HG03108 (cell line): ENCODE results near the gene PLXNA3.
"Not testable (repeated sequence)": the region's sequence is repeated elsewhere in the genome, so short reads cannot be mapped to it uniquely, and the experiment has no call there.

ENCODE experiments used
- ATAC-seq: cut with Tn5 transposase; IDR thresholded peaks from one replicate; pipeline ENCODE4 v1.9.1; 2021; ENCODE audit warnings: moderate library complexity; ENCODE audit not compliant: unreplicated experiment

The PLXNA3 gene

GRCh38 chrX:154495472-154495922, 37.4 kb downstream of the PLXNA3 start:
- no peak for ATAC-seq

DNA sequence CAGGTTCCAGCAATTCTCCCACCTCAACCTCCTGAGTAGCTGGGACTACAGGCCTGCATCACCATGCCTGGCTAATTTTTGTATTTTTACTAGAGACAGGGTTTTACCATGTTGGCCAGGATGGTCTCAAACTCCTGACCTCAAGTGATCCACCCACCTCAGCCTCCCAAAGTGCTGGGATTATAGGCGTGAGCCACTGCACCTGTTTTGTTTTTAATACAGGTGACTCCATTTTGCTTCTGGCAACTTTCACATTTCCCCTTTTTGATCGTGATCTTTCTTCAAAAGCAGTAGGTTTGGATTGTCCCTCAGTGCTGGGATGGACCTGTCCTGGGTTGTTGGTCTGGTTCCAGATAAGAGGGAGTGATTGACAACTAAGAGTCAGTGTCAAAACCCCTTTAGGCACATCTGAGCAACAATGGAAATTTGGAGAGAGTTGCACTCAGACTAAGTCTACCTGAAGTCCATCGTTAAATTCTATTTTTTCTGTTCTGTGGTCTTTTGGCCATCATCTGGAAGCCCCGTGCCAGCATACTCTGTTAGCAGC, 38.6 kb downstream of the PLXNA3 start:
- not testable (repeated sequence) for ATAC-seq

DNA sequence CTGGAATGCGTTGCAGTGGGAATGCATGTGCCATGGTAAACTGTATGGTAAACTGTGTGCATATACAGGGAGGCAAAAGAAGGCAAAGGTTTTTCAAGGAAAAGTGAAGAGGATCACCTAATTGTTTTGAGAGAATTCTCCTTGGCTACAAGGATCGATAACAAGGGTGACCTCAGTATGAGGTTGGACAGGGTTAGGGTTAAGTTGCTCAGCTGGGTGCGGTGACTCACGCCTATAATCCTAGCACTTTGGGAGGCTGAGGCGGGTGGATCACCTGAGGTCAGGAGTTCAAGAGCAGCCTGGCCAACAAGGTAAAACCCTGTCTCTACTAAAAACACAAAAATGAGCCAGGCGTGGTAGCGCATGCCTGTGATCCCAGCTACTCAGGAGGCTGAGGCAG, 43.3 kb downstream of the PLXNA3 start:
- not testable (repeated sequence) for ATAC-seq

DNA sequence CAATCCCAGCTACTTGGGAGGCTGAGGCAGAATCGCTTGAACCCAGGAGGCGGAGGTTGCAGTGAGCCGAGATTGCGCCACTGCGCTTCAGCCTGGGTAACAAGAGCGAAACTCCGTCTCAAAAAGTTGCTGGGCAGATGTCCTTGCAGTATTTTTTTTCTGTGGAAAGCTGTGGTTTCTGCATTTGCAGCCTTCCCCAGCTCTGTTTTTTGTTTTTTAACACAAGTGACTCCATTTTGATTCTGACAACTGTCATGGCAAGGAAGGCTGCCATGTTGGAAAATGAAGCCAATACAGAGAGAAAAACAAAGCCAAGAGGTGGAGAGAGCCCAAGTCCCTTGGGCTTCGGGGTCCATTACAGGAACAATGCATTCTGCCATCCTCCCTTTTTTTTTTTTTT, 44.0 kb downstream of the PLXNA3 start:
- no peak for ATAC-seq

- no peak for ATAC-seq
Observed at GRCh38 chrX:154502989-154503388, 44.9 kb downstream of the PLXNA3 start.

DNA sequence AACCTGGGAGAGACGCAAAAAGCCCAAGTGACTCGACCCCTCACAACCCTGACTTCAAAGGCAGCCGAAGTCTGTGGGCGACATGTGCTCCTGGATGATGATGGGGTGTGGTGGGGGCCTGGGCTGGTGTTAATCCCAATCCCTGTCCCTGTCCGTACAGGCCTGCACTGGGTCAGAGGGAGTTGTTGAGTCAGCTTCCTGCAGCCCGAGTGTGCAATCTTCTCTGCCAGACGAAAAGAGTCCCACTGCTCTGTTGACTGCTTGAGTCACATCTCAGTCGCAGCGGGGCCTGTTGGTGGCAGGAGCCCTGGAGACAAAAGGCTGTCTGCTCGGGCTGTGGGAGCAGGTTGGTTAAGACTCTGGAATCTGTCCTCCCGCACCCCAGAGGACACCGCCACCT, 47.7 kb downstream of the PLXNA3 start:
- ATAC-seq, result no peak

DNA sequence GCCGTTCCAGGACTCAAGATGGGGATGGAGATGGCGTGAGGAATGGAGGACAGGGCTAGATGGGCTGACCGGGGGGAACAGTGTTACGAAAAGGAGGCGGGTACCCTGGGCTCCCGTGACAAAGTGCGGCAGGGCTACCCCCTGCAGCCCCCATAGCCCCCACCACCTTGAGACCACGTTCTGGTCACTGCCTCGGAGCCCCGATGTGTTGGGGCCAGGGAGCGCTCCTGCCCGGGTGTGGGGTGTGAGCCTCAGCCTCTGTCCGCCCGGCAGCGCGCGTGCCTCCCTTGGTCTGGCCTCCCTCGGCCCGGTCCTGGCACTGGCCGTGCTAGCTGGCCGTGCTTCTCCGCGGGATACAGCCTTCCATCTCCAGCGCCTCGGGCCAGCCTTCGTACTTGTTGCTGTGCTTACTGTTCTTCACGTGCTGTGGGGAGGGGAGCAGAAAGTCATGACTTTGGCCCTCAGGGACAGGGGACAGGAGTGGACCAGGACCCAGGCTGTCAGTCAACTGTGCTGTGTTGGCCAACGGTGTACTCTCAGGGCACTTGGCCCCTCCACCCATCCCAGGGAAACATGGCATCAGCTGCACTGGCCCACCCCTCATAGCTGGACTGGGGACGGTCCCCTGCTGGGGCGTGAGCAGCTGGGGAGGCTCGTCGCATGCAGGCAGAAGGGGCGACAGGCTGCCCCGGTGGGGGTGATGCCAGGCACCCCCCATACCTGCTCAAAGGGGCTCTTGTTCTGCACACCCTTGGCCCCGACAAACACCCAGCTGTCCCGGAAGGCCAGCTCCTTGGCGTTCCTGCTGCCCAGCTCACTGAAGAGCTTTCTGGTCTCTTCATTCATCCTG, 48.6 kb downstream of the PLXNA3 start:
- ATAC-seq, result no peak

GRCh38 chrX:154507673-154508383, 49.7 kb downstream of the PLXNA3 start:
- ATAC-seq, result no peak

DNA sequence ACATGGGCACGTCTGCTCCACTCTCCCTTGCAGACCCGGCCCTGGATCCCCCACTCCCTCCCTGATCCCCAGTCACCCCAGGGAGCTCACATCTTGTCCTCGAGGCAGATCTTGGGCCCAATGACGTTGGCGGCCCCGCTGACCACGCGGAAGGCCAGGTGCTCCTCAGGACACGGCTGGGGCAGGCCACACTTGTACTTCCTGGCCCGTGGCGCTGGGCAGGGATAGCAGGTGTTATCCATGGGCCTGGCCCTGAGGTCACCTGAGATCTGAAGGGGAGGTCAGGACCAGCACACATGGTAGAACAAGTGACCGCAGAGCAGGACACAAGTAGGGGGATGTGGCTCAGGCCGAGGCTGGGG, 50.3 kb downstream of the PLXNA3 start:
- no peak for ATAC-seq

DNA sequence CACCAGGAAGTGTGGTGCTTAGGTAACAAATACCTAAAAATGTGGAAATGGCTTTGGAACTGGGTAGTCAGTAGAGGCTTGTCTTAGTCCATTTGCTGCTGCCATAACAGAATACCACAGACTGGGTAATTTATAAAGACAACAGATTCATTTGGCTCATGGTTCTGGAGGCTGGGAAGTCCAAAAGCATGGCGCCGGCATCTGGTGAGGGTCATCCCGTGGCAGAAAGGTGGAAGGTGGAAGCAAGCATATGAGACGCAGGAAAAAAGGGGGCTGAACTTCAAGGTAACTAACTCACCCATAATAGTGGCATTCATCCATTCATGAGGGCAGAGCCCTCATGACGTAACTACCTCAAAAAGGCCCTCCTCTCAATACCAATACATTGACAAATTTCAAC, 51.4 kb downstream of the PLXNA3 start:
- no peak for ATAC-seq

DNA sequence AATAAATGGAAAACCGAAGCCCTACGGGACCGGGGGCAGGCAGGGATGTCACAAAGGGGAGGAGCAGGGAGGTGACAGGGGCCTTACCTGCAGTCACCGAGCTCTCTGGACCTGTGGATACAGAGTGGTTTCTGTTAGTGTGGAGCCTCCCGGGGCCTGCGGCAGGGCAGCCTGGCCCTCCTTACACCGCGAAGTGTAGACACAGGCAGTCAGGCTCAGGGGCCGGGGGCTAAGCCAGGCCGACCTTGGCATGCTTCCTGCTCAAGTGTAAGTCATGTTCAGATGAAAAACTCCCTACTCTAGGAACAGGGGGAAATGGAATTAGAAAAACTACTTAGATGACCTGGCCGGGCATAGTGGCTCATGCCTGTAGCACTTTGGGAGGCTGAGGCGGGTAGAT, 53.7 kb downstream of the PLXNA3 start:
- no peak for ATAC-seq

GRCh38 chrX:154512879-154513553, 54.9 kb downstream of the PLXNA3 start:
- ATAC-seq, result no peak

DNA sequence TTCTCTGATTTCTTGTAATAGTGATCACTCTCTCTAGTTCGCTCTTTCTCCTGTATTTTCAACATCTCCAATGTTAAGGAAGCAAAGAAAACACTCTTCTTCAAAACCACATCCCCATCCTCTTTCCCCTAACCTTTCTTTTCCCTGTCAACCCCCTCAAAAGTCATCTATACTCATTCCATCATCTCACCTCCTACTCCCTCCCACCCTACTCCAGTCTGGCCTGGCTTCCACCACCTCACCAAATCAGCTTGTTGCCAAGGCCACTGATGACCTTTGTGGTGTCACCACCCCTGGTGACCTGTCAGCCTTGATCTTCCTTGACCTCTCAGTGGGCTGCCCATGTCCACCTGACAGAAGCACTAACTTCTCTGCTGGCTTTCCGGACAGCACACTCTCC, 55.6 kb downstream of the PLXNA3 start:
- ATAC-seq, result no peak

GRCh38 chrX:154515090-154515965, 57.2 kb downstream of the PLXNA3 start:
- no peak for ATAC-seq

DNA sequence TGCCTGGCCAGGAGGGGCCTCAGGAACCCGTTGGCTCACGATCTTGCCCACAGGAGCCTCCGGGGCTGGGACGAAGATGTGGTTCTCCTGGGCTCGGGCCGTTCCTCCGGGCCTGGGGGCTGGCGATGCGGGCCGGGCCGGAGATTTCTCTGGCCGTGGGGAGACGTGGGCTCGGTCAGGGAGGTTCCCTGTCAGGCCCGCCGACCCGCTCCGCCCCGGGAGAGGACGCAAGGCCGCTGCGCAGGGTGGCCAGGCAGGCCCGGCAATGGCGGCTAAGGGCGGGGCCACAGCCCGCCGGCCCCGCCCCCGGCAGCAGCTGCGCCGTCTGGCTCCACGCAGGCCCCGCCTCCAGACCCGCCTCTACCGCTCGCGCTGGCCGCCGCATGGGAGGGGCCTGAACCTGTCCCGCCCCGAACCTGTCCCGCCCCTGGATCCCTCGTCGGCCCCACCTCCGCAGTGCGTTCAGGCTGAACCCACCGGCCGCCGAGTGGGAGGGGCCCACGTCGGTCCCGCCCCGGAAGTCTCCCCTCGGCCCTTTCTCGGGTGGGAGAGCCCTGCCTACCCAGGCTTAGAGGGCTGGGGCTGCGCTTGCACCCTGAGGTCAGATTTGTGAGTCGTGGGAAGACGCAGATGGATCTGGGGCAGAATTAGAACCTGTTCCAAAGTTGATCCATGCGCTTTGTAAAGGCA, 58.0 kb downstream of the PLXNA3 start, which contains the start of gene FAM3A:
TSS of gene FAM3A (minus strand) at position 267 of the 690 bp plus-strand sequence. CDS start 460 bp downstream, outside the sequence.
- peak; percentile 92 for ATAC-seq

GRCh38 chrX:154516656-154517100, 58.6 kb downstream of the PLXNA3 start:
- ATAC-seq, result no peak

DNA sequence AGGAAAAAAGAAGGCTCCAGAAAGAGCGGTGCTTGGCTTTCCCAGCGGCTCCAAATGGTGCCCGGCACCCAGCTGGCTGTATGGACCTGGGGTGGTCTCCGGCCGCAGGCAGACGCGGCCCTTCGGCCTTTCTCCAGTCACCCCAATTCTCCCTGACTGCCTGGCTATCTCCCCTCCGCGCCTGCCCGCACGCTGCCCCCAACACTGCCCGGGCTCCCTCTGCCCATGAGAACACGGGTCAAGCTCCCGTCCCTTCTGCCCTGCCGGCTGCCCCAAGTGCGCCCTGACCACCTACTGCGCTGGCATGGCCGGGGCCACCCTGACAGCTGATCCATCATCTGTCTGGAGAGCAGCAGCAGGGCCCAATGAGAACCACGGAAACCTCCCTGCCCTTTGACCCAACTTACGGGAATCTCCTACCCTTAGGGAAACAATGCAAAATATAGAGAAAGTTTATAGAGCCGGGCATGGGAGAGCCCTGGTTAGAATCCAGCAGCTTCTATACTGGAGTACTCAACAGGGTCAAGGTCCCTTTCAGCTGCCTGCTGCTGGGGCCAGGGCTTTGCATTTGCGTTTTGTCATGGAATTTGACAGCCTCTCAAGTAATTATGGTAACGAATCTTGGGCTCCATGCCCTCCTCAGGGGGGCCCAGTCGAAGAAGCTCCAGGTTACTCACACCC, 59.2 kb downstream of the PLXNA3 start:
- ATAC-seq, result no peak

DNA sequence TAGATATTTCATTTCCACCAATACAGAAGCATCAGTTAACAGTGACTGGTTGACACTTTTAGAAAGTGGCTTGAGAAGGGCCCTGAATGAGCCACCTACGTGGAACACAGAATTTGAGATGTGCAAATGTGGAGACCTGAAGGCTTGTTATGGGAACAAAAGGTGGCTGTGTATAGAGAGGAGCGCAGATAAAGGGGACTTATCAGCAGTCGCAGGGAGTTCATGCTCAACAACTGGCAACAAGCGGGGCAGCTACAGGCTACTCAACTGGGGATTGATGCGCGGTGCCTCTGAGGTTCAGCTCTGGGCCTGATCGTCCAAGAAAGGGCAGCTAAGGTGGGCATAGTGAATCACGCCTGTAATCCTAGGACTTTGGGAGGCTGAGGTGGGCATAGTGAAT, 61.3 kb downstream of the PLXNA3 start:
- ATAC-seq, result no peak
